K562 (cell line): ENCODE results near the gene SH3BP2.

Experiments used
- GABPB1 ChIP-seq: sonication (generic); formaldehyde crosslinking; IDR thresholded peaks from 2 replicates; pipeline ENCODE4 v1.8.0; 2022; ENCODE audit warnings: mild to moderate bottlenecking, missing genetic modification reagents
- GATAD2B ChIP-seq: fragments of 450-650 bp; IDR thresholded peaks from 2 replicates; pipeline ENCODE4 v1.6.1; 2017; ENCODE audit warnings: mild to moderate bottlenecking, borderline replicate concordance
- TAF1 ChIP-seq: IDR thresholded peaks from 2 replicates; pipeline ENCODE4 v1.6.1; 2011; ENCODE audit warnings: mild to moderate bottlenecking, low read length, moderate library complexity; ENCODE audit not compliant: insufficient read depth, control insufficient read depth, severe bottlenecking; ENCODE audit errors: extremely low read depth
- ZFP36 ChIP-seq: fragments of 150-350 bp; IDR thresholded peaks from 2 replicates; pipeline ENCODE4 v1.6.1; 2018; ENCODE audit warnings: low read length, low read depth; ENCODE audit not compliant: partially characterized antibody
- ZNF644 ChIP-seq: fragments of 200-800 bp; sonication (Bioruptor generic); IDR thresholded peaks from 2 replicates; pipeline ENCODE4 v1.6.1; 2016; ENCODE audit warnings: low read depth, missing genetic modification characterization, missing compliant biosample characterization
- ZNF76 ChIP-seq: fragments of 250-450 bp; sonication (Bioruptor Pico); IDR thresholded peaks from 2 replicates; pipeline ENCODE4 v1.4.0; 2020; ENCODE audit warnings: mild to moderate bottlenecking, moderate library complexity, borderline replicate concordance
- TF ChIP-seq, protein P1 (sequence below), 3 experiments: IDR thresholded peaks in 2 of 3; conservative IDR thresholded peaks in 1 of 3; 2 replicates each; pipeline ENCODE4 v1.5.1; 2011 to 2012; ENCODE audit warnings: low read length in 3 of 3, mild to moderate bottlenecking in 3 of 3, control low read depth in 2 of 3, improper control_type of control experiment in 1 of 3, inconsistent platforms in 1 of 3, low read depth in 1 of 3, mixed read lengths in 1 of 3, moderate library complexity in 1 of 3; ENCODE audit not compliant: insufficient read depth in 2 of 3

DNA sequence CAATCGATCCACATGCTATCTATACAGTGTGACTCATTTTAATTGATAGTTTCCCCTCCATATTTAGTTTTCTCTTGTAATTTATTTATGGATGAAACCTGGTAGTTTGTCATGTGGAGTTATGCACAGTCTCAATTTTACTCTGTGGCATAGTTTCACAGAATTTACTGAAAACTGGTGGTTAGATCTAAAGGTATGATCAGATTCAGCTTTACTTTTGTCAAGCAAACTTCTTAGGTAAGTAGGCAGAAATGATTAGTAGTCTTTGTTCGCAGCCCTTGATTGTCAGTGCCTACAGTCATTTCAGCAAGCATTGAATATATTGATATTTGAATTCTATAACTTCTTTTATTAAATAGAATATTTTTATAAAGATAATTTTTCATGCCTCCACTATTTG is 53.3 kb downstream of the SH3BP2 start:
- no peak for TF ChIP-seq ZNF76 (CRISPR knock-in tag)
- no peak for TF ChIP-seq ZNF644
- TF ChIP-seq ZFP36 = no peak
- no peak for TF ChIP-seq GABPB1 (CRISPR knock-in tag)
- TF ChIP-seq TAF1 = no peak
- no peak for TF ChIP-seq GATAD2B
- TF ChIP-seq, protein P1, sequence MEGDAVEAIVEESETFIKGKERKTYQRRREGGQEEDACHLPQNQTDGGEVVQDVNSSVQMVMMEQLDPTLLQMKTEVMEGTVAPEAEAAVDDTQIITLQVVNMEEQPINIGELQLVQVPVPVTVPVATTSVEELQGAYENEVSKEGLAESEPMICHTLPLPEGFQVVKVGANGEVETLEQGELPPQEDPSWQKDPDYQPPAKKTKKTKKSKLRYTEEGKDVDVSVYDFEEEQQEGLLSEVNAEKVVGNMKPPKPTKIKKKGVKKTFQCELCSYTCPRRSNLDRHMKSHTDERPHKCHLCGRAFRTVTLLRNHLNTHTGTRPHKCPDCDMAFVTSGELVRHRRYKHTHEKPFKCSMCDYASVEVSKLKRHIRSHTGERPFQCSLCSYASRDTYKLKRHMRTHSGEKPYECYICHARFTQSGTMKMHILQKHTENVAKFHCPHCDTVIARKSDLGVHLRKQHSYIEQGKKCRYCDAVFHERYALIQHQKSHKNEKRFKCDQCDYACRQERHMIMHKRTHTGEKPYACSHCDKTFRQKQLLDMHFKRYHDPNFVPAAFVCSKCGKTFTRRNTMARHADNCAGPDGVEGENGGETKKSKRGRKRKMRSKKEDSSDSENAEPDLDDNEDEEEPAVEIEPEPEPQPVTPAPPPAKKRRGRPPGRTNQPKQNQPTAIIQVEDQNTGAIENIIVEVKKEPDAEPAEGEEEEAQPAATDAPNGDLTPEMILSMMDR (IDR thresholded peaks at IDR 0.05 in 2 of 3, conservative IDR thresholded peaks at IDR 0.05 in 1 of 3; ENCODE audit: insufficient read depth in 2 of 3, low read depth in 1 of 3, low read length in 3 of 3) = no peak
